Cardiac fibroblast (primary cell): Measurements from ENCODE around the gene SDC1.

Experiments used
- DNase-seq, 2 donors: peaks; one replicate each; pipeline versions ENCODE4 v3.0.0 to v3.0.0-alpha.2; 2010; ENCODE audit warnings: low read depth in 2 of 2
- H3K4me3 ChIP-seq, 2 donors: replicated peaks in 1 of 2; 1 replicate in 1 of 2; 2 replicates in 1 of 2; pipeline ENCODE4 v1.5.1; 2011; ENCODE audit warnings: low read depth in 2 of 2, low read length in 2 of 2, mild to moderate bottlenecking in 2 of 2, moderate library complexity in 1 of 2
- CTCF ChIP-seq: IDR thresholded peaks from one replicate; pipeline ENCODE4 v1.5.1; 2011; ENCODE audit warnings: low read depth, mild to moderate bottlenecking, low read length, inconsistent platforms

Gene SDC1

GRCh38 chr2:20187331-20187730 lies 37.6 kb downstream of the SDC1 start:
- TF ChIP-seq CTCF: no peak
- DNase-seq: no peak
- H3K4me3 ChIP-seq: no peak overlapping the region

GRCh38 chr2:20186855-20187187 lies 38.1 kb downstream of the SDC1 start:
- no peak for TF ChIP-seq CTCF
- DNase-seq: no peak
- no peak overlapping the region for H3K4me3 ChIP-seq

- no peak overlapping the region for H3K4me3 ChIP-seq
- peak; percentile 18 to 40 for DNase-seq
- TF ChIP-seq CTCF: no peak
Observed at GRCh38 chr2:20186078-20186854, 38.7 kb downstream of the SDC1 start.

GRCh38 chr2:20185176-20186022 lies 39.5 kb downstream of the SDC1 start:
- DNase-seq: peak; percentile 48
- TF ChIP-seq CTCF: no peak
- no peak overlapping the region for H3K4me3 ChIP-seq

GRCh38 chr2:20184067-20184938 lies 40.6 kb downstream of the SDC1 start:
- no peak overlapping the region for H3K4me3 ChIP-seq
- DNase-seq: peak; percentile 55 to 77
- TF ChIP-seq CTCF: no peak

GRCh38 chr2:20183373-20183772 lies 41.6 kb downstream of the SDC1 start:
- no peak for TF ChIP-seq CTCF
- no peak overlapping the region for H3K4me3 ChIP-seq
- DNase-seq: no peak
